HEK293 (cell line): ENCODE results near the gene PTPDC1.

Experiments used
- CTCF ChIP-seq: fragments of 450-650 bp; formaldehyde crosslinking; IDR thresholded peaks from 2 replicates; pipeline ENCODE4 v1.5.1; 2016; ENCODE audit warnings: missing biosample characterization, missing genetic modification characterization
- KLF16 ChIP-seq: fragments of 450-650 bp; formaldehyde crosslinking; IDR thresholded peaks from 2 replicates; pipeline ENCODE4 v1.5.1; 2017; ENCODE audit warnings: missing biosample characterization, missing genetic modification characterization
- ZBTB7A ChIP-seq: fragments of 450-650 bp; formaldehyde crosslinking; IDR thresholded peaks from 2 replicates; pipeline ENCODE4 v1.5.1; 2016; ENCODE audit warnings: low read depth, missing biosample characterization, missing genetic modification characterization
- ZNF239 ChIP-seq: fragments of 450-650 bp; formaldehyde crosslinking; IDR thresholded peaks from 2 replicates; pipeline ENCODE4 v1.5.1; 2016; ENCODE audit warnings: missing biosample characterization, missing genetic modification characterization

- no peak for TF ChIP-seq ZNF239
- TF ChIP-seq ZBTB7A (tag by site-specific recombination): no peak
- TF ChIP-seq CTCF: no peak
- no peak for TF ChIP-seq KLF16 (tag by site-specific recombination)
Measured at GRCh38 chr9:94134629-94135028, 50.4 kb downstream of the PTPDC1 start.
